A673 (cell line): ENCODE measurements around the gene FXN. TPM values are rescaled to one million over a fixed set of nuclear protein-coding genes. Genes with fewer than 3 reads are reported as not detected.

ENCODE experiments used
- BruUV-seq: library from RNA; stranded (reverse); fragments of 400-500 nt; replicated peaks from 2 replicates; lab custom pipeline; 2021; lab: Mats Ljungman, UMichigan
- CTCF ChIA-PET: fragments of 300-600 bp; sonication (Branson Sonifier 250); formaldehyde crosslinking; loops from one replicate; lab custom pipeline; 2022; ENCODE audit warnings: antibody characterized with exemption; lab: Charles Lee
- POLR2A ChIA-PET: fragments of 300-600 bp; sonication (Branson Sonifier 250); formaldehyde crosslinking; loops from one replicate; lab custom pipeline; 2022; ENCODE audit warnings: antibody characterized with exemption; ENCODE audit not compliant: low non-redundant PET; lab: Charles Lee
- DNase-seq: peaks from one replicate; pipeline ENCODE4 v3.0.0-alpha.2; 2015; ENCODE audit warnings: low spot score
- H3K27ac ChIP-seq: fragments of 200-600 bp; sonication (generic); 2 replicates; pipeline ENCODE4 v1.5.1; 2016; ENCODE audit warnings: mixed run types, low read depth, mild to moderate bottlenecking, mixed read lengths, antibody characterized with exemption, low read length; ENCODE audit not compliant: poor library complexity, severe bottlenecking
- H3K27me3 ChIP-seq: fragments of 200-600 bp; sonication (generic); replicated peaks from 2 replicates; pipeline ENCODE4 v1.6.1; 2017; ENCODE audit warnings: mixed run types, low read depth, mild to moderate bottlenecking, mixed read lengths, antibody characterized with exemption, low read length; ENCODE audit not compliant: insufficient read depth, poor library complexity
- H3K36me3 ChIP-seq: fragments of 200-600 bp; sonication (generic); 2 replicates; pipeline ENCODE4 v1.6.1; 2016; ENCODE audit warnings: mixed run types, mild to moderate bottlenecking, mixed read lengths, antibody characterized with exemption, low read length; ENCODE audit not compliant: insufficient read depth, poor library complexity, severe bottlenecking
- H3K4me1 ChIP-seq: fragments of 200-600 bp; sonication (generic); 2 replicates; pipeline ENCODE4 v1.6.1; 2017; ENCODE audit warnings: mixed run types, mild to moderate bottlenecking, mixed read lengths, antibody characterized with exemption, low read length; ENCODE audit not compliant: insufficient read depth, poor library complexity, severe bottlenecking
- H3K4me3 ChIP-seq: fragments of 200-600 bp; sonication (generic); 2 replicates; pipeline ENCODE4 v1.5.1; 2016; ENCODE audit warnings: low read depth, mixed run types, mild to moderate bottlenecking, mixed read lengths, low read length; ENCODE audit not compliant: poor library complexity, severe bottlenecking
- H3K9me3 ChIP-seq: fragments of 200-600 bp; sonication (generic); 2 replicates; pipeline ENCODE4 v1.6.1; 2016; ENCODE audit warnings: mixed run types, low read depth, mild to moderate bottlenecking, mixed read lengths, antibody characterized with exemption, low read length; ENCODE audit not compliant: poor library complexity, severe bottlenecking
- CTCF ChIP-seq: fragments of 300-800, 200-600 bp; sonication (generic); conservative IDR thresholded peaks from 2 replicates; pipeline ENCODE4 v1.5.1; 2017; ENCODE audit warnings: low read depth, mild to moderate bottlenecking, antibody characterized with exemption, low read length, moderate library complexity, mixed read lengths
- EZH2 ChIP-seq: fragments of 200-600 bp; sonication (generic); IDR thresholded peaks from 2 replicates; pipeline ENCODE4 v1.6.1; 2017; ENCODE audit warnings: borderline replicate concordance, low read depth, mild to moderate bottlenecking, mixed read lengths, antibody characterized with exemption, low read length; ENCODE audit not compliant: poor library complexity, severe bottlenecking
- intact Hi-C: fragments of 100-400 bp; cut with micrococcal nuclease; formaldehyde crosslinking; loops from one replicate; pipeline ENCODE4 v1.10.0; 2022; ENCODE audit not compliant: unreplicated experiment
- total RNA-seq: library from RNA; stranded (reverse); gene quantifications from 2 replicates; pipeline ENCODE4 v1.2.3, GENCODE V29; 2021

The FXN gene
- total RNA-seq, 1 experiment from 2014 or later: 20.8 TPM

- no peak for TF ChIP-seq EZH2
- 0 out of 2 replicates have a peak, but pooled peaks have one; percentile 10 for TF ChIP-seq CTCF
- H3K36me3 ChIP-seq: no peaks in the 10 kb centered on the region
- no peaks in the 10 kb centered on the region for H3K27me3 ChIP-seq
- CTCF ChIA-PET: interaction anchor here (0.7 to 1.1 kb wide), 4 partner anchors 15 to 946 kb away, joined by 3 read pairs; no protein-coding TSS in a partner anchor
- H3K4me3 ChIP-seq: peak overlapping the region; percentile 59
- H3K27ac ChIP-seq: no peak overlapping the region
- H3K4me1 ChIP-seq: no peaks in the 10 kb centered on the region
- peak; percentile 51 for DNase-seq
- BruUV-seq: no TSS peak
- POLR2A ChIA-PET: no interaction called here
- H3K9me3 ChIP-seq: no peaks in the 10 kb centered on the region
- intact Hi-C loops: no loop called here
These were observed 85.9 kb downstream of the FXN start for GRCh38 chr9:69121155-69122081.

GRCh38 chr9:69122082-69122548 lies 86.6 kb downstream of the FXN start:
- DNase-seq: peak; percentile 70
- ChIA-PET CTCF (interaction anchor here (1.0 to 1.1 kb wide), 2 partner anchors 54 to 102 kb away, joined by 3 read pairs; no protein-coding TSS in a partner anchor), POLR2A (no interaction called here)
- H3K9me3 ChIP-seq: no peaks in the 10 kb centered on the region
- intact Hi-C loops: no loop called here
- no peaks in the 10 kb centered on the region for H3K27me3 ChIP-seq
- peak overlapping the region; percentile 59 for H3K4me3 ChIP-seq
- no TSS peak for BruUV-seq
- no peaks in the 10 kb centered on the region for H3K36me3 ChIP-seq
- H3K27ac ChIP-seq: no peak overlapping the region
- TF ChIP-seq EZH2 (no peak), CTCF (no peak)
- no peaks in the 10 kb centered on the region for H3K4me1 ChIP-seq

GRCh38 chr9:69122549-69123141 lies 87.1 kb downstream of the FXN start:
- POLR2A ChIA-PET: no interaction called here
- Histone ChIP-seq H3K36me3 (no peaks in the 10 kb centered on the region), H3K27me3 (no peaks in the 10 kb centered on the region), H3K4me1 (no peaks in the 10 kb centered on the region), H3K9me3 (no peaks in the 10 kb centered on the region), H3K27ac (no peak overlapping the region), H3K4me3 (peak overlapping the region; percentile 59)
- TF ChIP-seq CTCF (no peak), EZH2 (no peak)
- BruUV-seq: no TSS peak
- CTCF ChIA-PET: interaction anchor here (1.0 to 1.1 kb wide), 2 partner anchors 54 to 101 kb away, joined by 3 read pairs; no protein-coding TSS in a partner anchor
- intact Hi-C loops: no loop called here
- peak; percentile 32 for DNase-seq
